A673 (cell line): ENCODE measurements around the gene SPANXN5. TPM values are rescaled to one million over a fixed set of nuclear protein-coding genes. Genes with fewer than 3 reads are reported as not detected.
"Not testable (repeated sequence)": the region's sequence is repeated elsewhere in the genome, so short reads cannot be mapped to it uniquely, and the experiment has no call there.

Experiments
- Bru-seq: library from RNA; stranded (reverse); fragments of 400-500 nt; gene quantifications from one replicate; lab custom pipeline; 2021; lab: Mats Ljungman, UMichigan
- BruChase-seq, 2 experiments: library from RNA; stranded (reverse); fragments of 400-500 nt; gene quantifications; one replicate each; lab custom pipeline; 2021; lab: Mats Ljungman, UMichigan
- BruUV-seq: library from RNA; stranded (reverse); fragments of 400-500 nt; replicated peaks from 2 replicates; lab custom pipeline; 2021; lab: Mats Ljungman, UMichigan
- CTCF ChIA-PET: fragments of 300-600 bp; sonication (Branson Sonifier 250); formaldehyde crosslinking; loops from one replicate; lab custom pipeline; 2022; ENCODE audit warnings: antibody characterized with exemption; lab: Charles Lee
- POLR2A ChIA-PET: fragments of 300-600 bp; sonication (Branson Sonifier 250); formaldehyde crosslinking; loops from one replicate; lab custom pipeline; 2022; ENCODE audit warnings: antibody characterized with exemption; ENCODE audit not compliant: low non-redundant PET; lab: Charles Lee
- DNase-seq: peaks from one replicate; pipeline ENCODE4 v3.0.0-alpha.2; 2015; ENCODE audit warnings: low spot score
- H3K27ac ChIP-seq: fragments of 200-600 bp; sonication (generic); 2 replicates; pipeline ENCODE4 v1.5.1; 2016; ENCODE audit warnings: mixed run types, low read depth, mild to moderate bottlenecking, mixed read lengths, antibody characterized with exemption, low read length; ENCODE audit not compliant: poor library complexity, severe bottlenecking
- H3K27me3 ChIP-seq: fragments of 200-600 bp; sonication (generic); replicated peaks from 2 replicates; pipeline ENCODE4 v1.6.1; 2017; ENCODE audit warnings: mixed run types, low read depth, mild to moderate bottlenecking, mixed read lengths, antibody characterized with exemption, low read length; ENCODE audit not compliant: insufficient read depth, poor library complexity
- H3K36me3 ChIP-seq: fragments of 200-600 bp; sonication (generic); 2 replicates; pipeline ENCODE4 v1.6.1; 2016; ENCODE audit warnings: mixed run types, mild to moderate bottlenecking, mixed read lengths, antibody characterized with exemption, low read length; ENCODE audit not compliant: insufficient read depth, poor library complexity, severe bottlenecking
- H3K4me1 ChIP-seq: fragments of 200-600 bp; sonication (generic); 2 replicates; pipeline ENCODE4 v1.6.1; 2017; ENCODE audit warnings: mixed run types, mild to moderate bottlenecking, mixed read lengths, antibody characterized with exemption, low read length; ENCODE audit not compliant: insufficient read depth, poor library complexity, severe bottlenecking
- H3K4me3 ChIP-seq: fragments of 200-600 bp; sonication (generic); 2 replicates; pipeline ENCODE4 v1.5.1; 2016; ENCODE audit warnings: low read depth, mixed run types, mild to moderate bottlenecking, mixed read lengths, low read length; ENCODE audit not compliant: poor library complexity, severe bottlenecking
- H3K9me3 ChIP-seq: fragments of 200-600 bp; sonication (generic); 2 replicates; pipeline ENCODE4 v1.6.1; 2016; ENCODE audit warnings: mixed run types, low read depth, mild to moderate bottlenecking, mixed read lengths, antibody characterized with exemption, low read length; ENCODE audit not compliant: poor library complexity, severe bottlenecking
- EZH2 ChIP-seq: fragments of 200-600 bp; sonication (generic); IDR thresholded peaks from 2 replicates; pipeline ENCODE4 v1.6.1; 2017; ENCODE audit warnings: borderline replicate concordance, low read depth, mild to moderate bottlenecking, mixed read lengths, antibody characterized with exemption, low read length; ENCODE audit not compliant: poor library complexity, severe bottlenecking
- intact Hi-C: fragments of 100-400 bp; cut with micrococcal nuclease; formaldehyde crosslinking; loops from one replicate; pipeline ENCODE4 v1.10.0; 2022; ENCODE audit not compliant: unreplicated experiment
- long read RNA-seq: library from polyadenylated mRNA; stranded (forward); transcript quantifications from one replicate; pipeline ENCODE4 v2.0.0, GENCODE V29; 2022
- total RNA-seq: library from RNA; stranded (reverse); gene quantifications from 2 replicates; pipeline ENCODE4 v1.2.3, GENCODE V29; 2021
- TF ChIP-seq, protein P1 (sequence below): fragments of 300-800, 200-600 bp; sonication (generic); conservative IDR thresholded peaks from 2 replicates; pipeline ENCODE4 v1.5.1; 2017; ENCODE audit warnings: low read depth, mild to moderate bottlenecking, antibody characterized with exemption, low read length, moderate library complexity, mixed read lengths

Gene SPANXN5, protein sequence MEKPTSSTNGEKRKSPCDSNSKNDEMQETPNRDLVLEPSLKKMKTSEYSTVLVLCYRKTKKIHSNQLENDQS
- not detected in 2 replicates for total RNA-seq
- not detected for Bru-seq, nascent RNA
- BruChase-seq, experiment 1, labeled RNA remaining after a 2-hour chase: not detected
- BruChase-seq, experiment 2, labeled RNA remaining after a 6-hour chase: not detected
- long read RNA-seq: 0 reads

DNA sequence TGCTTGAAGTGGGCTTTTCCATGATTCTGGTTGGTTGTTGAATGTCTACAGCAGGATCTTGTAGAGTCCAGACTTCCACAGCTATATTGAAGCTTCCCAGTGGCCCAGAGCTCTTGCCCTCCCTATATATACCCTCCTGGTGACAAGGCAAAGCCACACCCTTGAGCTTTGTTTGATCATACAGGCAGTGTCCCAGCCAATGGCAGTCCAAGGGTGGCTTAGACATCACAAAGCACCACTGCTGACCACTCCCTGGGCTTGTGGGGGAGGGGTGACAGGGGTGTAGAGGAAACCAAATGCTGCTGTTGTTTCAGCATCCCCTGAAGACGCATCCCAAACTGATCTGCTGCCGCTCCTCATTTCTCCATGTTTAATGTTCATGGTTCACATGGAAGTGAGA is at the start of gene SPANXN5:
SPANXN5 (minus strand) TSS at position 101 of the 400 bp plus-strand sequence; CDS start at position 22, 79 bp downstream.
- POLR2A ChIA-PET, DNase-seq, H3K36me3 ChIP-seq, H3K27ac ChIP-seq, CTCF ChIA-PET, intact Hi-C loops, BruUV-seq, H3K4me1 ChIP-seq, H3K9me3 ChIP-seq, H3K4me3 ChIP-seq, H3K27me3 ChIP-seq: not testable (repeated sequence)

DNA sequence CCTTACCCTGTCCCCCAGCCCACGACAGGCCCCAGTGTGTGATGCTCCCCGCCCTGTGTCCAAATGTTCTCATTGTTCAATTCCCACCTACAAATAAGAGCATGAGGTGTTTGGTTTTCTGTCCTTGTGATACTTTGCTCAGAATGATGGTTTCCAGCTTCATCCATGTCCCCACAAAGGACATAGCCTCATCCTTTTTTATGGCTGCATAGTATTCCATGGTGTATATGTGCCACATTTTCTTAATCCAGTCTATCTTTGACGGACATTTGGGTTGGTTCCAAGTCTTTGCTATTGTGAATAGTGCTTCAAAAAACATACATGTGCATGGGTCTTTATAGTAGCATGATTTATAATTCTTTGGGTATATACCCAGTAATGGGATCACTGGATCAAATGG is 46.4 kb upstream of the SPANXN5 start:
- BruUV-seq, intact Hi-C loops, H3K9me3 ChIP-seq, H3K36me3 ChIP-seq, H3K27ac ChIP-seq, H3K4me1 ChIP-seq, CTCF ChIA-PET, H3K4me3 ChIP-seq, DNase-seq, H3K27me3 ChIP-seq, POLR2A ChIA-PET: not testable (repeated sequence)

DNA sequence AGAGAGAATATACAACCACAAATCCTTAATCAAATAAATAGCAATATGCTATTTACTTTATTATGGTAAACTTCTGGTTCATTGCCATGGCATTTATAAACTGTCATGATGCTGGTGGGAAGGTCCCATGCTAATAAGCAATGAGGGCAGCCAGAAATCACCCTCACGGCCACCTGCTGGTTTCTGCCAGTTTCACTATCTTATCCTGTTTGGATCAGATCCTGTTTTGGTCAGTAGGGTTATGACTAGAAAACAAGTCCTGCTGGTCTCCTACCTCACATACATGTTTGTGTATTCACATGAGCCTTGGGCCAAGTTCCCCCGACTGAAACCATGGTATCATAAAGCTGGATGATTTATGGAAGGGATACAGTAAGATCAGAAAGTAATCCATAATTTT is 41.9 kb upstream of the SPANXN5 start:
- no peaks in the 10 kb centered on the region for H3K36me3 ChIP-seq

DNA sequence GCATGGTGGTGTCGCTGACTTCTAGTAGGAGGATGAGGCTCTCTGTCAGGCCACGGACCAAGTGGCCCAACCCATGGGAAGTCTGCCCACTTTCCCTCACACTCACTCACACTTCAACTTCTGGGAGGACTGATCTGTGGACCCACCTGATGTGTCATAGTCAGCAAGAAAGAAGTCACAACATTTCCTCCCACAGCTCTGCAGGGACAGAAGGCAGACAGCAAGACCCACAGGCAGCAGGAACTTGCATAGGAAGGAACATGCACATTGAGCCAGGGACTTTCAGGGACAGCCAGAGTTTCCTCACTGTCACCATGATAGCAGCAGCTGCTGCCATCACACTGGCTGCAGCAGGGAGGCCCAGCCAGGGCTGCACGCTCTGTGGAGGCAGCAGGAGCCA is 33.3 kb upstream of the SPANXN5 start:
- POLR2A ChIA-PET: no interaction called here
- no peak for DNase-seq
- H3K4me3 ChIP-seq: no peak overlapping the region
- no peak for TF ChIP-seq EZH2
- TF ChIP-seq, protein P1, sequence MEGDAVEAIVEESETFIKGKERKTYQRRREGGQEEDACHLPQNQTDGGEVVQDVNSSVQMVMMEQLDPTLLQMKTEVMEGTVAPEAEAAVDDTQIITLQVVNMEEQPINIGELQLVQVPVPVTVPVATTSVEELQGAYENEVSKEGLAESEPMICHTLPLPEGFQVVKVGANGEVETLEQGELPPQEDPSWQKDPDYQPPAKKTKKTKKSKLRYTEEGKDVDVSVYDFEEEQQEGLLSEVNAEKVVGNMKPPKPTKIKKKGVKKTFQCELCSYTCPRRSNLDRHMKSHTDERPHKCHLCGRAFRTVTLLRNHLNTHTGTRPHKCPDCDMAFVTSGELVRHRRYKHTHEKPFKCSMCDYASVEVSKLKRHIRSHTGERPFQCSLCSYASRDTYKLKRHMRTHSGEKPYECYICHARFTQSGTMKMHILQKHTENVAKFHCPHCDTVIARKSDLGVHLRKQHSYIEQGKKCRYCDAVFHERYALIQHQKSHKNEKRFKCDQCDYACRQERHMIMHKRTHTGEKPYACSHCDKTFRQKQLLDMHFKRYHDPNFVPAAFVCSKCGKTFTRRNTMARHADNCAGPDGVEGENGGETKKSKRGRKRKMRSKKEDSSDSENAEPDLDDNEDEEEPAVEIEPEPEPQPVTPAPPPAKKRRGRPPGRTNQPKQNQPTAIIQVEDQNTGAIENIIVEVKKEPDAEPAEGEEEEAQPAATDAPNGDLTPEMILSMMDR: no peak
- H3K27ac ChIP-seq: no peak overlapping the region
- no TSS peak for BruUV-seq
- no peaks in the 10 kb centered on the region for H3K4me1 ChIP-seq
- H3K36me3 ChIP-seq: no peaks in the 10 kb centered on the region
- CTCF ChIA-PET: no interaction called here
- no peaks in the 10 kb centered on the region for H3K27me3 ChIP-seq
- H3K9me3 ChIP-seq: no peaks in the 10 kb centered on the region
- intact Hi-C loops: no loop called here

More for the DNA sequence above, 41.9 kb upstream of the SPANXN5 start:
- no peaks in the 10 kb centered on the region for H3K4me1 ChIP-seq
- no peak overlapping the region for H3K4me3 ChIP-seq
- no peaks in the 10 kb centered on the region for H3K27me3 ChIP-seq
- ChIA-PET CTCF (no interaction called here), POLR2A (no interaction called here)
- intact Hi-C loops: no loop called here
- no peak for DNase-seq
- no TSS peak for BruUV-seq
- H3K27ac ChIP-seq: no peak overlapping the region
- H3K9me3 ChIP-seq: no peaks in the 10 kb centered on the region
- no peak for TF ChIP-seq EZH2
- TF ChIP-seq, protein P1: no peak
